T47D (cell line): ENCODE results near the gene USP40.
A peak's percentile ranks its signal among the peaks of the same experiment; 100 is the strongest.

Source experiments
- DNase-seq, 2 experiments: peaks; one replicate each; pipeline versions ENCODE4 v3.0.0 to v3.0.0-alpha.2; 2011 to 2012; ENCODE audit warnings: low read depth in 1 of 2, low spot score in 1 of 2
- JUND ChIP-seq: IDR thresholded peaks from 2 replicates; pipeline ENCODE4 v1.6.1; 2012; ENCODE audit warnings: low read depth
- in situ Hi-C: cut with HindIII; loops from 2 replicates; pipeline ENCODE4 v1.10.0; 2016; ENCODE audit warnings: low sequenced_read_pairs, low pct_unique_long_range_greater_than_20kb

USP40 gene

DNA sequence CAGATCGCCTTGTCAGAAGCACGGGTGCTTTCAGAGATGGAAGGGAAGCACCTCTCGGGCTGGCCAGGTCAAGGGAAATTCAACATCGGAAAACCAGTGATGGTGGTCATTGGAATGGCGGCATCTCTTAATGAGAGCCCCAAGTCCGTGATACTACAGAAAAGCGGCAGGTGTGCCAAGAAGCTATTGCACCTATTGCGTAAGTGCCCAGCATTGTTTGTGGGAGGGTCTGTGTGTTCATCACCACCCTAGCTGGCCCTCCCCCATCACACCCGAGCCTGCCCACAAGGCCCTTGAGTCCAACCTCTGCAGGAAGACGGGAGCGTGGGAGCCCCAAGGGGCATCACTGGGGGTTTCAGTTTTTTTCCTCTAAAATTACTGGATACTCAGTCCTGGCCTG is 111.6 kb downstream of the USP40 start:
- DNase-seq: no peak
- in situ Hi-C loops: no loop called here
- no peak for TF ChIP-seq JUND

- in situ Hi-C loops: no loop called here
- TF ChIP-seq JUND: no peak
- DNase-seq: no peak
Observed at GRCh38 chr2:233453916-233454315, 112.7 kb downstream of the USP40 start.

DNA sequence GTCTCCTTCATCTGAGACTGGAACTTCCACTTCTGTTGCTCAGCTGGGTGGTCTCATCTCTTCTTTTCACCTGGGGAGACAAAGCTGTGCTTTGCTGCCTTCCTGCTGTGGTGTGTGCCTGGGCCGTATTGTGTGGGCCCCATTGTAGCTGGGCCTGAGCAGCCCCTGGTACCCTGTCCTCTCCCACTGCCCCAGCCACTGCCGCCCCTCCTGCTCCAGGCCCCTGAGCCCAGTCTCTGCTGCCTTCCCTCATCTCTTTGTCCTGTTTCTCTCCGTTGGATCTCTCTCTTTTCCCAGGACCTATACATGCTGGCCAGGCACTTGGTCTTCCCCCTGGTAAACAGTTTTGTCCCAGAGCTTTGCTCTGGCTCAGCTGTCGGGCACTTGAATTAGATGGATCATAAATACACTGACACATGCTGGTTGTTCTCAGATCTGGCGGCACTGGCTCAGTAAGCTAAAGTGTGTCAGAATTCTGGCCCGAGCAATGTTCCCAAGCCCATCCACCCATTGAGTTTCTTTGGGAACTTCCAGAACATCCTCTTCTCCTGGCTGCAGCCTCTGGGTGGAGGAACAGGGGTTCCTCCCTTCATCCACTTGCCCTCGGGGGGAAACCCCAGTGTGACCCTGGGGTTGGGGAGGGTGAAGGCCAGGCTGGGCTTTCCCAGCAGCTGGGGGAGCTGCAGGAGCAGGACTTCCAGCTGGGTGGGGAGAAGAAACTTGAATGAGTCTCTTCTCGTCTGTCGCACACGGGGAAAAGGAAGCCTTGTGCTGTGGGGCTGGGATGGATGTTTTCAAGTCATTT is 113.3 kb downstream of the USP40 start:
- DNase-seq: no peak
- in situ Hi-C loops: no loop called here
- TF ChIP-seq JUND: no peak

- no peak for DNase-seq
- in situ Hi-C loops: no loop called here
- no peak for TF ChIP-seq JUND
Observed at GRCh38 chr2:233451950-233452349, 114.6 kb downstream of the USP40 start.

DNA sequence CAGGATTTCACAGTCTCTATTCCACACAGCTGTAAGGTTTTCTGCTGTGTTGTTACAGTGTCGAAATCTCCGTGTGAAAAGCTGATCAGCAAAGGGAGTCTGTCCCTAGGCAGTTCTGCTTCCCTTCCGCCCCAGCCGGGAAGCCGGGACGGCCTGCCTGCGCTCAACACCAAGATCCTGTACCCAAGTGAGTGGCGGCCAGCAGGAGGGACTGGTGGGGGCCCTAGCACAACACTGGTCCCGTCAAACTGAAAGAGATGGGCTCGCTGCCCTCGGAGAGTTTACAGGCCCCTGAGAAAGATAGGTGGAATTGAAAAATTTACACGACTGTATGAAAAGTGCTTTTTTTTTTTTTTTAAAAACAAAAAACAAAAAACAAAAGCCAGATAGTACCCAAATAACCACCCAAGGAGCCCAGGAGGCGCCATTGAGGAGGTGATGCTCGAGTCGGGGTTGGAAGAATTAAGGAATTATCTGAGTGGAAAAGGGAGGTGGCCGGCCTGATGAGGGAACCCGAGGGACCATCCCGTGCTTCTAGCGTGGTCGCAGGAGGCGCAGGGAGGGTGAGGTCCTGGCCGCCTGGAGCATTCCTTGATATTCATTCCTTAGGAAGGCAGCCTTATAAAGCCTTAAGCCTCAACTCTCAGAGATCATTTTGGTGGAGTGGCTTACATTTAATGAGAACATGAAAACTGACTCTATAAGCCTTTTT is 115.6 kb downstream of the USP40 start:
- TF ChIP-seq JUND: no peak
- no peak for DNase-seq
- in situ Hi-C loops: no loop called here

GRCh38 chr2:233449921-233450863 is 116.4 kb downstream of the USP40 start:
- in situ Hi-C loops: no loop called here

GRCh38 chr2:233449081-233449901 is 117.3 kb downstream of the USP40 start:
- DNase-seq: no peak
- TF ChIP-seq JUND: no peak
- in situ Hi-C loops: no loop called here

More at GRCh38 chr2:233449921-233450863, 116.4 kb downstream of the USP40 start:
- DNase-seq: no peak
- TF ChIP-seq JUND: no peak

GRCh38 chr2:233448575-233448974 is 118.0 kb downstream of the USP40 start:
- peak in 1 of 2 experiments; percentile 28 for DNase-seq
- in situ Hi-C loops: no loop called here
- no peak for TF ChIP-seq JUND

- in situ Hi-C loops: no loop called here
- DNase-seq: peak in 1 of 2 experiments; percentile 20
- TF ChIP-seq JUND: no peak
Observed at GRCh38 chr2:233448220-233448559, 118.4 kb downstream of the USP40 start.

DNA sequence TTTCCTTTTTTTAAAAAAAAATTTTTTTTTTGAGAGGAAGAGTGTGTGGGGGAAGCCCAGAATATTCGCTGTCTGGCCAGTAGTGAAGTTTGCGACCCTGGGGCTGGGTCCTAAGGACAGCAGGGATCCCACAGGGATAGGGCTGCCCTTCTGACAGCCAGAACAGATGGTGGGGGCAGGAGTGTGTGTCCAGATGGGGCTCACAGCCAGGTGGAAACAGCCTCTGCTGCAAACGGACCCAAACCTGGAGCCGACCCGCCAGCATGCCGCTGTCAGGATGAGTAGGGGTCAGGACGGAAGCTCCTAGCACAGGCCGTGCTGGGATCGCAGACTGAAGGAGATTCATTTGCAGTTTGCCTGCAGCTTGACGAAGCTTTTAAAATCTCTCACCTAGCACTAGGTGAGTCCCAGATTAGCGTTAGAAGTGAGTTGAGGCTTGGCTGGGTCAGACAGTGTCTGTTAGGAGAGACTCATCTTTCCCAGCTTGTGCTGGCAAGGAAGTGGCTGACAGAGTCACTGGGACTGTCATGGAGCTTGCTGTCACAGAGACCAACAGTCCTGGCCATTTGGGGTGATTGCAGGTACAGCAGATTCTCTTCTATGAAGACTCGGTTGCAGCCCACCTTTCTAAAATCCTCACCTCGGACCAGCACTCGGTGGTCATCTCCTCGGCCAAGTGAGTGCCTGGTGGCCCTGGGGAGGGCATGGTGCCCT is 118.9 kb downstream of the USP40 start:
- DNase-seq: no peak
- TF ChIP-seq JUND: no peak
- in situ Hi-C loops: no loop called here

GRCh38 chr2:233446606-233447305 is 119.8 kb downstream of the USP40 start:
- no peak for DNase-seq
- TF ChIP-seq JUND: no peak
- in situ Hi-C loops: no loop called here
